HAP-1 (cell line): Measurements from ENCODE around the gene ARHGAP30.
"Not testable (repeated sequence)": the region's sequence is repeated elsewhere in the genome, so short reads cannot be mapped to it uniquely, and the experiment has no call there.

Experiments used
- DNase-seq, 2 experiments: peaks; one replicate each; pipeline ENCODE4 v3.0.0-alpha.2; 2016 to 2020; ENCODE audit warnings: low spot score in 2 of 2
- H3K27me3 ChIP-seq: fragments of 250-450 bp; sonication (Bioruptor Pico); 2 replicates; pipeline ENCODE4 v1.5.1; 2020; ENCODE audit warnings: low read depth, mild to moderate bottlenecking, moderate library complexity
- H3K36me3 ChIP-seq: fragments of 250-450 bp; sonication (Bioruptor Pico); replicated peaks from 2 replicates; pipeline ENCODE4 v1.5.1; 2020; ENCODE audit warnings: mild to moderate bottlenecking
- H3K4me1 ChIP-seq: fragments of 250-450 bp; sonication (Bioruptor Pico); 2 replicates; pipeline ENCODE4 v1.5.1; 2020; ENCODE audit warnings: mild to moderate bottlenecking
- H3K4me3 ChIP-seq: fragments of 250-450 bp; sonication (Bioruptor Pico); 2 replicates; pipeline ENCODE4 v1.5.1; 2020; ENCODE audit warnings: mild to moderate bottlenecking, moderate library complexity
- H3K9me3 ChIP-seq: fragments of 250-450 bp; sonication (Bioruptor Pico); 2 replicates; pipeline ENCODE4 v1.5.1; 2020; ENCODE audit warnings: mild to moderate bottlenecking, moderate library complexity
- in situ Hi-C: fragments of 300-500 bp; cut with MboI; formaldehyde crosslinking; loops from 3 replicates; pipeline ENCODE4 v1.14.3; 2020; ENCODE audit warnings: low sequenced_read_pairs, inconsistent platforms, mixed read lengths

The ARHGAP30 gene

DNA sequence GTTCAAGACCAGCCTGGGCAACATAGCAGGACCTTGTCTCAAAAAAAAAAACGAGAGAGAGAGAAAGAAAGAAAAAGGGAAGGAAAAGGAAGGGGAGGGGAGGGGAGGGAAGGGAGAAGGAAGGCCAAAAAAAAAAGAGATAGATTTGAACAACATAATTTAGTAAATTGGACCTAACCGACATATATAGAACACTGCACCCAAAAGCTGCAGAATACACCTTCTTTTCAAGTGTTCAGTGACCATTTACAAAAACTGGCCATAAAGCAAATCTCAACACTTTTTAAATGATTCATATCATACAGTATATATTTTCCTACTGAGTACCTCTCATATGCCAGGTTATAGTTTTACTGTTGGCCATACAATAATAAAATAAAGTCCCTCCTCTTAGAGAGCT is 37.8 kb downstream of the ARHGAP30 start:
- no peaks in the 10 kb centered on the region for H3K27me3 ChIP-seq
- H3K36me3 ChIP-seq = no peaks in the 10 kb centered on the region
- H3K4me3 ChIP-seq = no peak overlapping the region
- H3K4me1 ChIP-seq = peaks cover 10% of the 10 kb centered on the region
- no peaks in the 10 kb centered on the region; the same call in 1 of the 2 replicates for H3K9me3 ChIP-seq
- in situ Hi-C loops = no loop called here
- no peak for DNase-seq

DNA sequence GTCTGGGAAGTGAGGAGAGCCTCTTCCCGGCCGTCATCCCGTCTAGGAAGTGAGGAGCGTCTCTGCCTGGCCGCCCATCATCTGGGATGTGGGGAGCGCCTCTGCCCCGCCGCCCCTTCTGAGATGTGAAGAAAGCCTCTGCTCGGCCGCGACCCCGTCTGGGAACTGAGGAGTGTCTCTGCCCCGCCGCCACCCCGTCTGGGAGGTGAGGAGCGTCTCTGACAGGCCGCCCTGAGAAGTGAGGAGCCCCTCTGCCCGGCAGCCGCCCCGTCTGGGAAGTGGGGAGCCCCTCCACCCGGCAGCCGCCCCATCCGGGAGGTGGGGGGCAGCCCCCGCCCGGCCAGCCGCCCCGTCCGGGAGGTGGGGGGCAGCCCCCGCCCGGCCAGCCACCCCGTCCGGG is 40.2 kb downstream of the ARHGAP30 start:
- H3K36me3 ChIP-seq, in situ Hi-C loops, H3K4me3 ChIP-seq, H3K4me1 ChIP-seq, H3K9me3 ChIP-seq, H3K27me3 ChIP-seq, DNase-seq: not testable (repeated sequence)

DNA sequence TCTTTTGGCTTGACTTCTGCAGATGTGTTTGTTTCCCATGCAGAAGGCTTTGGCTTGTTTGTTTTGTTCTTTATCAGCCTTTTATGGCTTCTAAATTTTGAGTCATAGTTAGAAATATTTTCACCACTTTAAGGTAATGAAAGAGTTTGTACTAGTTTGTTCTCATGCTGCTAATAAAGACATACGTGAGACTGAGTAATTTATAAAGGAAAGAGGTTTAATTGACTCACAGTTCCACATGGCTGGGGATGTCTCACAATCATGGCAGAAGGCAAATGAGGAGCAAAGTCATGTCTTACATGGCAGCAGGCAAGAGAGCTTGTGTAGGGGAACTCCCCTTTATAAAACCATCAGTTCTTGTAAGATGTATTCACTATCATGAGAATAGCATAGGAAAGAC is 42.7 kb downstream of the ARHGAP30 start:
- H3K4me1 ChIP-seq, H3K36me3 ChIP-seq, in situ Hi-C loops, H3K9me3 ChIP-seq, DNase-seq, H3K4me3 ChIP-seq, H3K27me3 ChIP-seq: not testable (repeated sequence)

DNA sequence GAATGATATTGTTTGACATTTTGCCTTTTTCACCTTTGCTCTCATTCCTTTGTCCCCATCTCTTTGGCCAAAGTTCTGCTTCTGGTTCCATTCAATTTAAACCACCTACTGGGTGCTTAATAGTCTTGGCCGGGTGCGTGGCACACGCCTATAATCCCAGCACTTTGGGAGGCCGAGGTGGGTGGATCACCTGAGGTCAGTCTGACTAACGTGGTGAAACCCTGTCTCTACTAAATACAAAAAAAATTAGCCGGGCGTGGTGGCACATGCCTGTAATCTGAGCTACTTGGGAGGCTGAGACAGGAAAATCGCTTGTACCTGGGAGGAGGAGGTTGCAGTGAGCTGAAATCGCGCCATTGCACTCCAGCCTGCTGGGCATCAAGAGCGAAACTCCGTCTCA is 47.3 kb downstream of the ARHGAP30 start:
- H3K9me3 ChIP-seq, H3K4me3 ChIP-seq, H3K36me3 ChIP-seq, H3K27me3 ChIP-seq, in situ Hi-C loops, DNase-seq: not testable (repeated sequence)
- peaks cover 22% of the 10 kb centered on the region for H3K4me1 ChIP-seq

DNA sequence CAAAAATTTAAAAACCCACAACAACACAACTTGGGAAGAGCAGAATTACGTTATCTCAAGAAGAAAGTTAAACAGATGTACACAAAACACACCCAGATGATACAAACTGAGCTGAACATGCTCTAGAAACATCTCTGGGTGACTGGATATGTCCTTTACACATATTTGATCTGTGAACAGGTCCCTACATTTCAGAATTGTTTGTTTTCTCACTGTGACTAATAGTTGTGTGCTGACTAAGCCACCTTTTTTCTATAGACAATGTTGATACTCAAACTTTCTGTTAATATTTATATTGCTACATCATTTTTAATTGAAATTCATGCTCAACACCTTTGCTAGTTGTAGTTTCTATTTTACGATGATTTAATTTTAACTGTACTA is 47.7 kb downstream of the ARHGAP30 start:
- no peaks in the 10 kb centered on the region for H3K9me3 ChIP-seq
- DNase-seq = no peak
- H3K36me3 ChIP-seq = no peaks in the 10 kb centered on the region
- no peak overlapping the region for H3K4me3 ChIP-seq
- in situ Hi-C loops = no loop called here
- no peaks in the 10 kb centered on the region for H3K27me3 ChIP-seq
- H3K4me1 ChIP-seq = peaks cover 26% of the 10 kb centered on the region

DNA sequence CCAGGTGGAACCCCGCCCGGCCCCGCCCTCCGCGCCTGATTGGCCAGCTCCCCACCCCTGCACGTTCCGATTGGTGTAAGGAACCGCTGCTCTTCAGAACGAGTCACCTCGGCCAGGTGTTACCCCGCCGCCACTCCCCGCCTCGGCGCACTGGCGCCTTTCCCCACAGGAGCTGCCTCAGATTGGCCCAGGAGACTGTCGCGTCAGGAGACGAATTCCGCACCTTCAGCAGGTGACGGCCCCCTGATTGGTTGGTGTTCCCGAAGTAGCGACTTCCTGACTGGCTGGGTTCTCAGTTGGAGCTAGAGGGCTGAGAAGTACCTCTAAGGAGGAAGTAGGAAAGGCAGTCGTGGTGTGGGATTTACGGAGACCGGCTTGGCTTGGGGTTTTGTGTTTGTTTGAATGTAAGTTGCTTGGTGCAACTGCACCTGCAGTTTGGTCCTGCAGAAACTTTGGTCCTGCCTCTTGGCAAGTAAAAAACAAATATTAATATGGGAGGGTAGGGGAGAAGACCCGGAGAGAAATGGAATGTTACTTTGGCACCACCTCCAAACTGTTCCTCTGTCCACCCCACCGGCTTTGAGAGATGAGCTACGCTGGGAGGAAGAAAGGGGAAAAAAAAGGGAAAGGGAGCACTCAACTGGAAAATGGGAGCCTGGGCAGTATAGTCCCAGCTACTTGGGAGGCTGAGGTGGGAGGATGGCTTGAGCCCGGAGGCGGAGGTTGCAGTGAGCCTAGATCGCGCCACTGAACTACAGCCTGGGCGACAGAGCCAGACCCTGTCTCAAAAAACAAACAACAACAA is 48.3 kb downstream of the ARHGAP30 start:
- in situ Hi-C loops = no loop called here
- DNase-seq = peak; percentile 77 to 92
- no peaks in the 10 kb centered on the region for H3K9me3 ChIP-seq
- no peaks in the 10 kb centered on the region for H3K27me3 ChIP-seq
- H3K4me1 ChIP-seq = peaks cover 31% of the 10 kb centered on the region
- peak overlapping the region; percentile 58 for H3K4me3 ChIP-seq
- H3K36me3 ChIP-seq = no peaks in the 10 kb centered on the region

DNA sequence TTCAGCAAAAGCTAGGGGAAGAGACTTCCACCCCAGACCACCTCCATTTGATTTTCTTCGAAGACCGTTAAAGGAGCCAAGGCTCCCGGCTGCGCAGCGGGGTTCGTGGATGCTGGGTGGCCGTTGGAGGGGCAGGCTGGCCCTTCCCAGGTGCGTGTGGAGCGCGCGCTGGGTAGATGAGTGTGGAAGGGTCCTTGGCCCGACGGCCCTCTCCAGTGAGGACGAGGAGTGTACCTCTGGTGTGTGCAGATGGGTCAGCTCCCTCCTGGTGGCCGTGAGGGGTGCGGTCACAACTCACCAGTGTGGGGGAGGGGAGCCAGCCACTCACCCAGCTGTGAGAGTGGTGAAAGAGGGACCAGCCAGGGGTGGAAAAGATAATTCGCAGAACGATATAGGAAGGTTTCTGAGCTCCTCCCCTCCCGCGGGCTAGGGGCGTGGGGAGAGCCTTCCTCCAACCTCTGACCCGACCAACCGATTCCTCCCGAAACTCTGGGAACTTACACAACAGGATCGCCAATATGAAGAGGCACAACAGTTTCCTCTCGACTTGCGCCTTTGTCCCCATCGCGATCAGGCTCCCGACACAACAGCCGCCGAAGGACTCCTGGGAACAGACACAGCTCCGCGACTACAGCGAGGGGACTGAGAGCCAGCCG is 49.1 kb downstream of the ARHGAP30 start, which contains the start of gene F11R:
Gene F11R, minus strand, starts transcription at position 644 of the 656 bp plus-strand sequence. Its CDS starts 79 bp downstream, at position 565.
- DNase-seq = peak; percentile 28 to 79
- Histone ChIP-seq H3K36me3 (no peaks in the 10 kb centered on the region), H3K4me3 (peak within 1 kb of the TSS; percentile 58), H3K27me3 (no peaks in the 10 kb centered on the region), H3K9me3 (no peaks in the 10 kb centered on the region), H3K4me1 (peaks cover 31% of the 10 kb centered on the region)
- in situ Hi-C loops = no loop called here

DNA sequence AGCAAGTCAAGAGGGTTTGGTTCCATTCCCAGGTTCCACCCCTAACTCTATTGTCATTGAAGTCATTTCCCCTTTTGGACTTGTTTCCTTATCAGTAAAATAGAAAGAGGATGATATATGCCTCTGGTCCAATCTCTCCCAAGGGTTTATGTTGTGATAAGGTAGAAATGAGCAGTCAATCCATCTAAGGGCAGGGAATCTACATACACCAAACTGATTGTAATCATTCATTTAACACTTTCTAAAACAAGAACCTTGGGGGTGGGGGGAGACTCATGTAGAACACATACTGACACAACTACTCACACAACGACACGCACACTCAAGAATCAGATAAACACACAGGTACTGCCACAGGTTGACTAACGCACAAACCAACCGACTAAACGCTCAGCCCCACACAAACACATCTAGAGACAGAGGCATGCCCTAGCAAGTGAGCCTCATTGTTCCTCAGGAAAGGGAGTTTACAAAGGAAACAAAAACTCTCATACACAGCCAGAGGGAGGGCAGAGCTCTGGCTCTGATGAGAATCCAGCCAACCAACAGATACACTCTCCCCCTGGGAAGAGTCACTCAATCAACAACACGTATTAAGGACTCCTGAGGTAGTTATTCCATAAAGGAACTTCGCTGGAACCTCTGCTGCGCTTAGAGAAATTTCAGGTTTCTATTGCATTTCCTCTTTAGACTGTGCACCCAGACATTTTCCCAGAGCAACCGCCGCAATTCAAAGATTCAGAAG is 49.8 kb downstream of the ARHGAP30 start:
- Histone ChIP-seq H3K27me3 (no peaks in the 10 kb centered on the region), H3K4me1 (peaks cover 31% of the 10 kb centered on the region), H3K4me3 (peak overlapping the region; percentile 58), H3K9me3 (no peaks in the 10 kb centered on the region), H3K36me3 (no peaks in the 10 kb centered on the region)
- peak; percentile 73 to 91 for DNase-seq
- in situ Hi-C loops = no loop called here

GRCh38 chr1:161019111-161019660 is 50.5 kb downstream of the ARHGAP30 start:
- DNase-seq, in situ Hi-C loops, H3K36me3 ChIP-seq, H3K27me3 ChIP-seq, H3K9me3 ChIP-seq: not testable (repeated sequence)
- Histone ChIP-seq H3K4me3 (peak overlapping the region; percentile 58), H3K4me1 (peaks cover 31% of the 10 kb centered on the region)

DNA sequence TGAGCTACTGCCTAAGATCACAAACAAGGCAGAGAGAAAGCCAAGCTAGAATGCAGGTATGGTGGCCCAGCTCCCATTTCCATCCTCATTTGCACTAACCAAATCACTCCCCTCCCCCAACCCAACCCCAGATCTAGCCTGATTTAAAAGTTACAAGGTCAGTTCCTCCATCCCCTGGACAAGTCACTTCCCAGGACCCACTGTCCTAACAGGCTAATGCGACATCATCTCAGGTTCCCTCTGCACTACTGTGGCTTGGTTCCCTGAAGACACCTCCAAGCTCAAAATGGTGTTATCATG is 51.1 kb downstream of the ARHGAP30 start:
- peaks cover 33% of the 10 kb centered on the region for H3K4me1 ChIP-seq
- no peak overlapping the region for H3K4me3 ChIP-seq

GRCh38 chr1:161017756-161018630 is 51.7 kb downstream of the ARHGAP30 start:
- no peaks in the 10 kb centered on the region for H3K27me3 ChIP-seq
- in situ Hi-C loops = no loop called here
- no peak overlapping the region for H3K4me3 ChIP-seq
- 0 out of 2 replicates have a peak, but pooled peaks cover 2% of the 10 kb centered on the region for H3K36me3 ChIP-seq
- peaks cover 33% of the 10 kb centered on the region for H3K4me1 ChIP-seq
- no peaks in the 10 kb centered on the region for H3K9me3 ChIP-seq
- peak; percentile 64 to 65 for DNase-seq

More for the DNA sequence above, 51.1 kb downstream of the ARHGAP30 start:
- no peaks in the 10 kb centered on the region for H3K9me3 ChIP-seq
- no peaks in the 10 kb centered on the region for H3K27me3 ChIP-seq
- H3K36me3 ChIP-seq = 0 out of 2 replicates have a peak, but pooled peaks cover 2% of the 10 kb centered on the region
- DNase-seq = no peak
- in situ Hi-C loops = no loop called here

GRCh38 chr1:161017181-161017580 is 52.5 kb downstream of the ARHGAP30 start:
- H3K4me1 ChIP-seq = peaks cover 33% of the 10 kb centered on the region
- H3K36me3 ChIP-seq, H3K9me3 ChIP-seq, in situ Hi-C loops, H3K4me3 ChIP-seq, H3K27me3 ChIP-seq: not testable (repeated sequence)
- peak in 1 of 2 experiments; percentile 38 for DNase-seq

- in situ Hi-C loops, H3K4me3 ChIP-seq, H3K27me3 ChIP-seq, H3K36me3 ChIP-seq, DNase-seq, H3K9me3 ChIP-seq: not testable (repeated sequence)
- peaks cover 33% of the 10 kb centered on the region for H3K4me1 ChIP-seq
Measured at GRCh38 chr1:161016683-161017082, 53.0 kb downstream of the ARHGAP30 start.
